H1 (cell line): ENCODE results near the gene CAP1. TPM values are rescaled to one million over a fixed set of nuclear protein-coding genes. Genes with fewer than 3 reads are reported as not detected.

Experiments used
- ATF3 ChIP-seq: IDR thresholded peaks from 2 replicates; pipeline ENCODE4 v1.6.1; 2011; ENCODE audit warnings: low read depth, mild to moderate bottlenecking, low read length; ENCODE audit not compliant: insufficient read depth
- EP300 ChIP-seq, 2 experiments: IDR thresholded peaks; 1 replicate in 1 of 2; 2 replicates in 1 of 2; pipeline ENCODE4 v1.6.1; 2011 to 2012; ENCODE audit warnings: low read depth in 2 of 2, low read length in 2 of 2, mild to moderate bottlenecking in 2 of 2, borderline replicate concordance in 1 of 2, inconsistent platforms in 1 of 2, moderate library complexity in 1 of 2
- HDAC2 ChIP-seq, 2 experiments: fragments of 300-600 bp in 1 of 2; sonication (generic) in 1 of 2; IDR thresholded peaks; 2 replicates each; pipeline ENCODE4 v1.6.1; 2011 to 2012; ENCODE audit warnings: low read depth in 2 of 2, low read length in 2 of 2, mild to moderate bottlenecking in 2 of 2, moderate library complexity in 2 of 2, borderline replicate concordance in 1 of 2, inconsistent platforms in 1 of 2
- JUND ChIP-seq: IDR thresholded peaks from 2 replicates; pipeline ENCODE4 v1.6.1; 2011; ENCODE audit warnings: mild to moderate bottlenecking, improper control_type of control experiment, low read length
- PHF8 ChIP-seq: fragments of 200-600 bp; sonication (generic); conservative IDR thresholded peaks from 2 replicates; pipeline ENCODE4 v1.7.1; 2012; ENCODE audit warnings: low read depth, mild to moderate bottlenecking, inconsistent platforms, low read length, moderate library complexity
- TEAD4 ChIP-seq: IDR thresholded peaks from 2 replicates; pipeline ENCODE4 v1.6.1; 2012; ENCODE audit warnings: low read depth, low read length, inconsistent platforms, mixed read lengths
- ZNF274 ChIP-seq: IDR thresholded peaks from 2 replicates; pipeline ENCODE4 v1.7.0; 2012; ENCODE audit warnings: low read length, borderline replicate concordance; ENCODE audit errors: extremely low read depth
- polyA plus RNA-seq, 7 experiments: library from polyadenylated mRNA; depleted of rRNA in 3 of 7; stranded (reverse) in 5 of 7; unstranded in 2 of 7; fragments of >200 nt in 5 of 7; fragments of 200-250 nt in 2 of 7; gene quantifications; 1 replicate in 5 of 7; 2 replicates in 1 of 7; 4 replicates in 1 of 7; pipeline versions ENCODE4 v1.2.1 to v1.2.3, GENCODE V29; 2011 to 2013; ENCODE audit warnings: missing spikeins in 2 of 7, mixed read lengths in 2 of 7
- total RNA-seq: library from RNA; stranded (reverse); fragmentation: NEBNext Ultra II Directional; extraction: Animal tissue kit (Norgen Biotek cat#: 25700); gene quantifications from 2 replicates; pipeline ENCODE4 v1.2.1, GENCODE V29; 2021
- TF ChIP-seq, protein P1 (sequence below): fragments of 300-600 bp; sonication (generic); IDR thresholded peaks from 2 replicates; pipeline ENCODE4 v1.7.1; 2012; ENCODE audit warnings: low read length, moderate library complexity, mild to moderate bottlenecking, inconsistent platforms; ENCODE audit not compliant: insufficient replicate concordance

The CAP1 gene
- total and polyA plus RNA-seq, 2 of the 8 experiments (the other 6 are each of a cell fraction or from before 2014, with no cell fraction given) = 140 to 295 TPM

DNA sequence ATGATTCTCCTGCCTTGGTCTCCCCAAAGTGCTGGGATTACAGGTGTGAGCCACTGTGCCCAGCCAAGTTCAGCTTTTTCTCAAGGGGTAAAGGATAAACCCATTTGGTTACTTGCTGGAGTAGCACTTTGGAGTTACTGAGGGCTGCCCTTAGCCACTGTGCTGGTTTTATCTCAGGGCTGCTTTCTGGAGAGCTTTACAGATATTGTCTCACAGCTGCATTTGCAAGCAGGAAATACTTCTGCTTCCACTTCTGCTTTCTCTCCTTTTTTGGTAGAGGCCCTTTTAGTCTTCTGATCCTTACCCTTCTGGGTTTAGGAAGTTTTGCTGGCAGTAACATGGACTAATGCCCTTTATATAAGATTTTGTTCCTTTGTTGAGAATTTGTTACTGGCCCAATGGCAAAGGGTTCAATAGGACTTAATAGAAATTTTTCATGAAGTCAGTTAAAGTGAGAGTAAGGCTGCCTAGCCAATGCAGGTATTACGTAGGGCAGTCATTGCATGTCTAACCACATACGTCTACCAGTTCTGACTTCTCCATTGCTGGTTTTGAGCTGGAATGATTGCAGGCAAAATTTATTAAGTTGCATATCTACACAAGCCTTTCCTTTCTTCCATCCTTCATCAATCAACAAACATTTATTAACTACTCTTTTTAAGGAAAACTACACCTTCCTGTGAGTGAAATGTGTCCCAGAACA lies 24.4 kb downstream of the CAP1 start (continued):
- TF ChIP-seq, protein P1, sequence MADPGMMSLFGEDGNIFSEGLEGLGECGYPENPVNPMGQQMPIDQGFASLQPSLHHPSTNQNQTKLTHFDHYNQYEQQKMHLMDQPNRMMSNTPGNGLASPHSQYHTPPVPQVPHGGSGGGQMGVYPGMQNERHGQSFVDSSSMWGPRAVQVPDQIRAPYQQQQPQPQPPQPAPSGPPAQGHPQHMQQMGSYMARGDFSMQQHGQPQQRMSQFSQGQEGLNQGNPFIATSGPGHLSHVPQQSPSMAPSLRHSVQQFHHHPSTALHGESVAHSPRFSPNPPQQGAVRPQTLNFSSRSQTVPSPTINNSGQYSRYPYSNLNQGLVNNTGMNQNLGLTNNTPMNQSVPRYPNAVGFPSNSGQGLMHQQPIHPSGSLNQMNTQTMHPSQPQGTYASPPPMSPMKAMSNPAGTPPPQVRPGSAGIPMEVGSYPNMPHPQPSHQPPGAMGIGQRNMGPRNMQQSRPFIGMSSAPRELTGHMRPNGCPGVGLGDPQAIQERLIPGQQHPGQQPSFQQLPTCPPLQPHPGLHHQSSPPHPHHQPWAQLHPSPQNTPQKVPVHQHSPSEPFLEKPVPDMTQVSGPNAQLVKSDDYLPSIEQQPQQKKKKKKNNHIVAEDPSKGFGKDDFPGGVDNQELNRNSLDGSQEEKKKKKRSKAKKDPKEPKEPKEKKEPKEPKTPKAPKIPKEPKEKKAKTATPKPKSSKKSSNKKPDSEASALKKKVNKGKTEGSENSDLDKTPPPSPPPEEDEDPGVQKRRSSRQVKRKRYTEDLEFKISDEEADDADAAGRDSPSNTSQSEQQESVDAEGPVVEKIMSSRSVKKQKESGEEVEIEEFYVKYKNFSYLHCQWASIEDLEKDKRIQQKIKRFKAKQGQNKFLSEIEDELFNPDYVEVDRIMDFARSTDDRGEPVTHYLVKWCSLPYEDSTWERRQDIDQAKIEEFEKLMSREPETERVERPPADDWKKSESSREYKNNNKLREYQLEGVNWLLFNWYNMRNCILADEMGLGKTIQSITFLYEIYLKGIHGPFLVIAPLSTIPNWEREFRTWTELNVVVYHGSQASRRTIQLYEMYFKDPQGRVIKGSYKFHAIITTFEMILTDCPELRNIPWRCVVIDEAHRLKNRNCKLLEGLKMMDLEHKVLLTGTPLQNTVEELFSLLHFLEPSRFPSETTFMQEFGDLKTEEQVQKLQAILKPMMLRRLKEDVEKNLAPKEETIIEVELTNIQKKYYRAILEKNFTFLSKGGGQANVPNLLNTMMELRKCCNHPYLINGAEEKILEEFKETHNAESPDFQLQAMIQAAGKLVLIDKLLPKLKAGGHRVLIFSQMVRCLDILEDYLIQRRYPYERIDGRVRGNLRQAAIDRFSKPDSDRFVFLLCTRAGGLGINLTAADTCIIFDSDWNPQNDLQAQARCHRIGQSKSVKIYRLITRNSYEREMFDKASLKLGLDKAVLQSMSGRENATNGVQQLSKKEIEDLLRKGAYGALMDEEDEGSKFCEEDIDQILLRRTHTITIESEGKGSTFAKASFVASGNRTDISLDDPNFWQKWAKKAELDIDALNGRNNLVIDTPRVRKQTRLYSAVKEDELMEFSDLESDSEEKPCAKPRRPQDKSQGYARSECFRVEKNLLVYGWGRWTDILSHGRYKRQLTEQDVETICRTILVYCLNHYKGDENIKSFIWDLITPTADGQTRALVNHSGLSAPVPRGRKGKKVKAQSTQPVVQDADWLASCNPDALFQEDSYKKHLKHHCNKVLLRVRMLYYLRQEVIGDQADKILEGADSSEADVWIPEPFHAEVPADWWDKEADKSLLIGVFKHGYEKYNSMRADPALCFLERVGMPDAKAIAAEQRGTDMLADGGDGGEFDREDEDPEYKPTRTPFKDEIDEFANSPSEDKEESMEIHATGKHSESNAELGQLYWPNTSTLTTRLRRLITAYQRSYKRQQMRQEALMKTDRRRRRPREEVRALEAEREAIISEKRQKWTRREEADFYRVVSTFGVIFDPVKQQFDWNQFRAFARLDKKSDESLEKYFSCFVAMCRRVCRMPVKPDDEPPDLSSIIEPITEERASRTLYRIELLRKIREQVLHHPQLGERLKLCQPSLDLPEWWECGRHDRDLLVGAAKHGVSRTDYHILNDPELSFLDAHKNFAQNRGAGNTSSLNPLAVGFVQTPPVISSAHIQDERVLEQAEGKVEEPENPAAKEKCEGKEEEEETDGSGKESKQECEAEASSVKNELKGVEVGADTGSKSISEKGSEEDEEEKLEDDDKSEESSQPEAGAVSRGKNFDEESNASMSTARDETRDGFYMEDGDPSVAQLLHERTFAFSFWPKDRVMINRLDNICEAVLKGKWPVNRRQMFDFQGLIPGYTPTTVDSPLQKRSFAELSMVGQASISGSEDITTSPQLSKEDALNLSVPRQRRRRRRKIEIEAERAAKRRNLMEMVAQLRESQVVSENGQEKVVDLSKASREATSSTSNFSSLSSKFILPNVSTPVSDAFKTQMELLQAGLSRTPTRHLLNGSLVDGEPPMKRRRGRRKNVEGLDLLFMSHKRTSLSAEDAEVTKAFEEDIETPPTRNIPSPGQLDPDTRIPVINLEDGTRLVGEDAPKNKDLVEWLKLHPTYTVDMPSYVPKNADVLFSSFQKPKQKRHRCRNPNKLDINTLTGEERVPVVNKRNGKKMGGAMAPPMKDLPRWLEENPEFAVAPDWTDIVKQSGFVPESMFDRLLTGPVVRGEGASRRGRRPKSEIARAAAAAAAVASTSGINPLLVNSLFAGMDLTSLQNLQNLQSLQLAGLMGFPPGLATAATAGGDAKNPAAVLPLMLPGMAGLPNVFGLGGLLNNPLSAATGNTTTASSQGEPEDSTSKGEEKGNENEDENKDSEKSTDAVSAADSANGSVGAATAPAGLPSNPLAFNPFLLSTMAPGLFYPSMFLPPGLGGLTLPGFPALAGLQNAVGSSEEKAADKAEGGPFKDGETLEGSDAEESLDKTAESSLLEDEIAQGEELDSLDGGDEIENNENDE = no peak
- TF ChIP-seq TEAD4 (no peak), ATF3 (no peak), HDAC2 (IDR thresholded peaks at IDR 0.05; ENCODE audit: borderline replicate concordance in 1 of 2, low read depth in 2 of 2, low read length in 2 of 2) (no peak), PHF8 (no peak), EP300 (IDR thresholded peaks at IDR 0.05; ENCODE audit: borderline replicate concordance in 1 of 2, low read depth in 2 of 2, low read length in 2 of 2) (no peak), ZNF274 (no peak), JUND (no peak)
